Type B pancreatic cell (in vitro differentiated cells): Measurements from ENCODE around the gene UBE2G1. TPM values are rescaled to one million over a fixed set of nuclear protein-coding genes. Genes with fewer than 3 reads are reported as not detected.
A peak's percentile ranks its signal among the peaks of the same experiment; 100 is the strongest.

Experiments used
- DNase-seq: peaks from one replicate; pipeline ENCODE4 v3.0.0; 2021; ENCODE audit warnings: mixed read lengths; ENCODE audit not compliant: unreplicated experiment; ENCODE audit errors: extremely low spot score
- H3K27ac Mint-ChIP-seq: 2 replicates; pipeline ENCODE4 v1.8.0; 2021; ENCODE audit warnings: mild to moderate bottlenecking, mixed read lengths
- H3K27me3 Mint-ChIP-seq: 2 replicates; pipeline ENCODE4 v1.8.0; 2021; ENCODE audit warnings: mixed read lengths
- H3K36me3 Mint-ChIP-seq: 2 replicates; pipeline ENCODE4 v1.8.0; 2021; ENCODE audit warnings: mixed read lengths
- H3K4me1 Mint-ChIP-seq: one replicate; pipeline ENCODE4 v1.8.0; 2021; ENCODE audit warnings: mixed read lengths; ENCODE audit not compliant: unreplicated experiment
- H3K4me3 Mint-ChIP-seq: 2 replicates; pipeline ENCODE4 v1.8.0; 2021; ENCODE audit warnings: mild to moderate bottlenecking, mixed read lengths
- H3K9me3 Mint-ChIP-seq: 2 replicates; pipeline ENCODE4 v1.8.0; 2021; ENCODE audit warnings: mixed read lengths
- CTCF ChIP-seq: fragments of 200-600 bp; sonication (generic); conservative IDR thresholded peaks from 2 replicates; pipeline ENCODE4 v1.5.0; 2021; ENCODE audit warnings: antibody characterized with exemption, mild to moderate bottlenecking
- total RNA-seq: library from RNA; stranded (reverse); gene quantifications from 2 replicates; pipeline ENCODE4 v1.2.1, GENCODE V29; 2021; ENCODE audit warnings: low replicate concordance

Gene UBE2G1
- total RNA-seq, 1 donor from 2014 or later: 77.7 TPM

- TF ChIP-seq CTCF: no peak
- Mint-ChIP-seq H3K27ac (peak overlapping the region; percentile 29), H3K36me3 (peaks cover 34% of the 10 kb centered on the region), H3K4me3 (no peak overlapping the region), H3K27me3 (no peaks in the 10 kb centered on the region), H3K9me3 (no peaks in the 10 kb centered on the region), H3K4me1 (peaks cover 11% of the 10 kb centered on the region)
- no peak for DNase-seq
Observed at GRCh38 chr17:4267402-4267801, 99.1 kb downstream of the UBE2G1 start.

GRCh38 chr17:4266550-4266949 lies 99.9 kb downstream of the UBE2G1 start:
- no peak for DNase-seq
- no peak for TF ChIP-seq CTCF
- Mint-ChIP-seq H3K27me3 (no peaks in the 10 kb centered on the region), H3K4me1 (peaks cover 13% of the 10 kb centered on the region), H3K36me3 (peaks cover 31% of the 10 kb centered on the region), H3K27ac (no peak overlapping the region), H3K4me3 (no peak overlapping the region), H3K9me3 (no peaks in the 10 kb centered on the region)

- Mint-ChIP-seq H3K36me3 (peaks cover 34% of the 10 kb centered on the region), H3K4me1 (peaks cover 15% of the 10 kb centered on the region), H3K27ac (peak within 1 kb of the TSS; percentile 95), H3K9me3 (peaks cover 6% of the 10 kb centered on the region), H3K27me3 (no peaks in the 10 kb centered on the region), H3K4me3 (peak within 1 kb of the TSS; percentile 98)
- TF ChIP-seq CTCF: no peak
- peak; percentile 98 for DNase-seq
Observed at GRCh38 chr17:4263282-4264215, 102.9 kb downstream of the UBE2G1 start, which contains the start of gene ANKFY1. Gene ANKFY1 (minus strand): TSS chr17:4263979. CDS start chr17:4263941, 38 bp downstream.

- Mint-ChIP-seq H3K9me3 (peaks cover 9% of the 10 kb centered on the region), H3K4me3 (peak overlapping the region; percentile 89), H3K4me1 (peaks cover 15% of the 10 kb centered on the region), H3K36me3 (peaks cover 35% of the 10 kb centered on the region), H3K27me3 (no peaks in the 10 kb centered on the region), H3K27ac (peak overlapping the region; percentile 54)
- DNase-seq: no peak
- TF ChIP-seq CTCF: no peak
Observed at GRCh38 chr17:4262703-4263102, 103.8 kb downstream of the UBE2G1 start.

- Mint-ChIP-seq H3K27me3 (no peaks in the 10 kb centered on the region), H3K36me3 (peaks cover 45% of the 10 kb centered on the region), H3K4me3 (peak overlapping the region; percentile 89), H3K4me1 (peaks cover 15% of the 10 kb centered on the region), H3K27ac (peak overlapping the region; percentile 58), H3K9me3 (peaks cover 15% of the 10 kb centered on the region)
- no peak for TF ChIP-seq CTCF
- DNase-seq: no peak
Observed at GRCh38 chr17:4261452-4261851, 105.0 kb downstream of the UBE2G1 start.
